Pancreas (tissue), 10 donors: Measurements from ENCODE around the gene RPTOR. TPM values are rescaled to one million over a fixed set of nuclear protein-coding genes. Genes with fewer than 3 reads are reported as not detected.

ENCODE experiments used
- ATAC-seq, 4 donors: fragments of 200-7000 bp; cut with Tn5 transposase; one replicate each; pipeline versions ENCODE4 v1.8.0 to v1.9.1; 2020; ENCODE audit warnings: mild to moderate bottlenecking in 4 of 4, moderate library complexity in 4 of 4
- DNase-seq, 6 donors: peaks; one replicate each; pipeline ENCODE4 v3.0.0-alpha.2; 2020
- FAIRE-seq: peaks from 2 replicates; lab custom pipeline; 2012; peaks lifted over from hg19 to GRCh38; lab: Jason Lieb, UNC
- H3K27ac ChIP-seq, 4 donors: fragments of 200-600 bp; sonication (generic); 1 replicate in 3 of 4; 2 replicates in 1 of 4; pipeline versions ENCODE4 v1.5.0 to v1.8.0; 2020
- H3K27me3 ChIP-seq, 4 donors: fragments of 200-600 bp; one replicate each; pipeline ENCODE4 v1.8.0; 2021
- H3K36me3 ChIP-seq, 3 donors: fragments of 200-600 bp; sonication (generic) in 1 of 3; one replicate each; pipeline versions ENCODE4 v1.5.0 to v1.8.0; 2020 to 2021
- H3K4me1 ChIP-seq, 3 donors: fragments of 200-600 bp; one replicate each; pipeline ENCODE4 v1.8.0; 2021
- H3K4me3 ChIP-seq, 4 donors: fragments of 200-600 bp; sonication (generic) in 2 of 4; one replicate each; pipeline versions ENCODE4 v1.5.0 to v1.8.0; 2020 to 2021
- H3K9me3 ChIP-seq, 4 donors: fragments of 200-600 bp; one replicate each; pipeline ENCODE4 v1.8.0; 2021
- WGBS, 2 donors: extraction: QIAGEN DNeasy Blood & Tissue Kit; methylation state at CpG; one replicate each; pipeline ENCODE4 v1.1.7; 2013; 5-methylcytosine and 5-hydroxymethylcytosine counted together
- intact Hi-C, 3 donors: fragments of 100-400 bp; cut with DNase I; formaldehyde crosslinking; loops; one replicate each; pipeline versions ENCODE4 v1.11.1 to v1.14.2; 2022
- polyA plus RNA-seq, 2 donors: library from polyadenylated mRNA; stranded (reverse); fragments of 200-250 nt; gene quantifications; one replicate each; pipeline ENCODE4 v1.2.3, GENCODE V29; 2013
- total RNA-seq, 6 donors: library from RNA; stranded (reverse); fragmentation: NEBNext Ultra II Directional in 4 of 6; extraction: Animal tissue kit (Norgen Biotek cat#: 25700) in 4 of 6; gene quantifications; one replicate each; pipeline versions ENCODE4 v1.2.1 to v1.2.4, GENCODE V29; 2021 to 2023
- TF ChIP-seq, protein P1 (sequence below), 4 donors: fragments of 200-600 bp; sonication (generic) in 3 of 4; IDR thresholded peaks; one replicate each; pipeline versions ENCODE4 v1.5.0 to v1.8.0; 2021; ENCODE audit warnings: antibody characterized with exemption in 4 of 4
- donor health status: healthy with polysubstance abuse.
- donor health status: DM: no; HTN: no; CAD: no; lungs with moderate emphysema.
- donor health status: DM: no; HTN: no; CAD: no.
- donor health status: control.
- donor health status: control.
- donor health status: Bipolar disorder and iron deficiency.
- donor health status: DM: yes; HTN: yes; CAD: no.
- donor health status: DM: no; HTN: no; CAD: no.
- donor health status: DM: no; HTN: no; CAD: no.
- donor health status: DM: yes; HTN: yes; CAD: no.

RPTOR gene
- total and polyA plus RNA-seq, 8 donors = 5.0 to 18.9 (median 13.2) TPM

DNA sequence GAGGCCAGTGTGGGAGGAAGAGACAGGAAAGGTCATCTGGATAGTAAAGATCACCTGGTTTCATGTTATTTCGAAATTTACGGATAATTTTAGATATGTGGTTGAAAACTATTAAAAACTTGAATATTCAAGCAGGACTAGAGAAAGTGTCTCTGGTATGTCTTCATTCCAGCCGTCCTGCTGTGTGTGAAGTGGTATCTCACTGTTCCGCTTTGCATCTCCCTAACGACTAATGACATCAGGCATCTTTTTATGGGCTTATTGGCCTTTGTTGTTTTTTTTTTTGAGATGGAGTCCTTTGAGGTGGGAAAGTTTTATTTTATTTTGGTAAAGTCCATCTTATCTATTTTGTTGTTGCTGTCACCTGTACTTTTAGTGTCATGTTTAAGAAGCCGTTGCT, 232.6 kb downstream of the RPTOR start:
- no peaks in the 10 kb centered on the region for H3K4me1 ChIP-seq
- DNase-seq = no peak

DNA sequence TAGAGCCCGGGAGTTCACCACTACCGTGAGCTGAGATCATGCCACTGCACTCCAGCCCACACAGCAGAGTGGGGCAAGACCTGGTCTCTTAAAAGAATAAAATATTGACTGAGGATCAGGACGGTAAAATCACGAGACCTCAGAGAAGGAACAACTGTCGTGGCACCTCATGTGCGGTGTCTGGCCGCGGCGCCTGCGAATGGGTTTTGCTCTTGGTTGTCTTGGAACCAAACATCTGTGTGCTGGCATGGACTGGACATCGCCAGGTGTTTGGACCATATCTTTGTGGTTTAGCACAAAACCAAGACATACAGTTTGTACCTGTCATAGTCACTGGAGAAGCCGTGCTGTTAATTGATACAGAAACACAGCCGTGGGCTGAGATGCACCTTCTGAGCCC, 234.1 kb downstream of the RPTOR start:
- Histone ChIP-seq H3K9me3 (no peaks in the 10 kb centered on the region), H3K27me3 (no peaks in the 10 kb centered on the region), H3K27ac (no peak overlapping the region), H3K4me1 (no peaks in the 10 kb centered on the region), H3K4me3 (no peak overlapping the region), H3K36me3 (no peaks in the 10 kb centered on the region)
- 94 to 96% methylated on average over 13 of the region's 13 CpGs for WGBS, 2 donors
- FAIRE-seq (no peak), ATAC-seq (no peak), DNase-seq (peak in 1 of 6 donors; percentile 20)
- intact Hi-C loops = no loop called here
- TF ChIP-seq, protein P1, sequence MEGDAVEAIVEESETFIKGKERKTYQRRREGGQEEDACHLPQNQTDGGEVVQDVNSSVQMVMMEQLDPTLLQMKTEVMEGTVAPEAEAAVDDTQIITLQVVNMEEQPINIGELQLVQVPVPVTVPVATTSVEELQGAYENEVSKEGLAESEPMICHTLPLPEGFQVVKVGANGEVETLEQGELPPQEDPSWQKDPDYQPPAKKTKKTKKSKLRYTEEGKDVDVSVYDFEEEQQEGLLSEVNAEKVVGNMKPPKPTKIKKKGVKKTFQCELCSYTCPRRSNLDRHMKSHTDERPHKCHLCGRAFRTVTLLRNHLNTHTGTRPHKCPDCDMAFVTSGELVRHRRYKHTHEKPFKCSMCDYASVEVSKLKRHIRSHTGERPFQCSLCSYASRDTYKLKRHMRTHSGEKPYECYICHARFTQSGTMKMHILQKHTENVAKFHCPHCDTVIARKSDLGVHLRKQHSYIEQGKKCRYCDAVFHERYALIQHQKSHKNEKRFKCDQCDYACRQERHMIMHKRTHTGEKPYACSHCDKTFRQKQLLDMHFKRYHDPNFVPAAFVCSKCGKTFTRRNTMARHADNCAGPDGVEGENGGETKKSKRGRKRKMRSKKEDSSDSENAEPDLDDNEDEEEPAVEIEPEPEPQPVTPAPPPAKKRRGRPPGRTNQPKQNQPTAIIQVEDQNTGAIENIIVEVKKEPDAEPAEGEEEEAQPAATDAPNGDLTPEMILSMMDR (IDR thresholded peaks at IDR 0.05) = no peak

More for the DNA sequence above, 232.6 kb downstream of the RPTOR start:
- 93 to 95% methylated on average over 6 of the region's 6 CpGs for WGBS, 2 donors
- intact Hi-C loops = no loop called here
- TF ChIP-seq, protein P1 (IDR thresholded peaks at IDR 0.05) = no peak
- no peaks in the 10 kb centered on the region for H3K27me3 ChIP-seq
- H3K27ac ChIP-seq = no peak overlapping the region
- FAIRE-seq (no peak), ATAC-seq (no peak)
- H3K9me3 ChIP-seq = no peaks in the 10 kb centered on the region
- H3K36me3 ChIP-seq = no peaks in the 10 kb centered on the region
- H3K4me3 ChIP-seq = no peak overlapping the region

DNA sequence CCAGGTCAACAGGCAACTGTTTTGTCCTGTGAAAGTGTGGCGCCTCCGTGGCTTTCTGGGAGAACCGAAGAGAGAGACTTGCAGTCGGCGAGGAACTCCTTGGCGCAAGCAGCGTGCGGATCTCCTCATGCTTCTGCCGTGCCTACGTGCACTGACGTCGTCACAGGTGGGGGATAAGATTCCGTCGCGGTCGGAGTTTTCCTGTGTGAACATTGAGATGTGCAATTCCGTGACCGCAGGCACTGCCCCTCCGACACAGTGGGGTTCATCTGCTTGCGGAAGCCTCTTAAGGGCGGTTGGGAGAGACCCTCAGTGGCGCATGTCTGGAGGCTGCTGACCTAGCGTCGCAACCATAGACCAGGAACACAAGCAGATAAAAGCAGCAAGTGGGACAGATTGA, 234.7 kb downstream of the RPTOR start:
- FAIRE-seq = no peak
- TF ChIP-seq, protein P1 (IDR thresholded peaks at IDR 0.05) = no peak
- no peaks in the 10 kb centered on the region for H3K4me1 ChIP-seq
- DNase-seq = peak in 1 of 6 donors; percentile 35
- no peaks in the 10 kb centered on the region for H3K9me3 ChIP-seq
- intact Hi-C loops = no loop called here
- WGBS, 2 donors = 96 to 97% methylated on average over 24 of the region's 24 CpGs
- no peaks in the 10 kb centered on the region for H3K27me3 ChIP-seq
- H3K27ac ChIP-seq = no peak overlapping the region
- H3K36me3 ChIP-seq = no peaks in the 10 kb centered on the region
- no peak for ATAC-seq
- H3K4me3 ChIP-seq = no peak overlapping the region

DNA sequence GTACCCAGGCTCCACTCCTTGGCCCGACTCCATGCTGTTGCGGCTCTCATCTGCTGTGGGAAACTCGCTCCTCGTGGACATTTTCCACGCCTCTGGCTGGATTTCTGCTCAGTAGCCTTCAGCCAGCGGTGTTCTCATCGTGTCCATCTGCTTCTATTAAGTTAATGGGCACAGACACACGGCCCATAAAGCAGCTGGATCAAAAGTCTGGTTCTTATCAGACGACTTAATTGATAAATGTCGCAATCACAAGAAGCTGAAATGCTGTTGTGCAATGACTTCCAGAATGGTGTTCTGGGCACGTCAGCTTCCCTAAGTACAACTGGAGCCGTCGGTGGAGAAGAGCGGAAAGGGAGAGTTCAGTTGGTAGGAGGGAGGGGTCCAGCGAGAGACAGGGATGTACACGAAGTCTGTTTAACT, 235.3 kb downstream of the RPTOR start:
- intact Hi-C loops = no loop called here
- H3K4me1 ChIP-seq = no peaks in the 10 kb centered on the region
- FAIRE-seq = no peak
- no peaks in the 10 kb centered on the region for H3K9me3 ChIP-seq
- ATAC-seq = peak in 3 of 4 donors; percentile 30 to 45 (median 45)
- no peaks in the 10 kb centered on the region for H3K36me3 ChIP-seq
- WGBS, 2 donors = 67 to 69% methylated on average over 16 of the region's 16 CpGs
- TF ChIP-seq, protein P1 (IDR thresholded peaks at IDR 0.05) = no peak
- H3K4me3 ChIP-seq = no peak overlapping the region
- no peaks in the 10 kb centered on the region for H3K27me3 ChIP-seq
- DNase-seq = peak in 1 of 6 donors; percentile 27
- no peak overlapping the region for H3K27ac ChIP-seq

DNA sequence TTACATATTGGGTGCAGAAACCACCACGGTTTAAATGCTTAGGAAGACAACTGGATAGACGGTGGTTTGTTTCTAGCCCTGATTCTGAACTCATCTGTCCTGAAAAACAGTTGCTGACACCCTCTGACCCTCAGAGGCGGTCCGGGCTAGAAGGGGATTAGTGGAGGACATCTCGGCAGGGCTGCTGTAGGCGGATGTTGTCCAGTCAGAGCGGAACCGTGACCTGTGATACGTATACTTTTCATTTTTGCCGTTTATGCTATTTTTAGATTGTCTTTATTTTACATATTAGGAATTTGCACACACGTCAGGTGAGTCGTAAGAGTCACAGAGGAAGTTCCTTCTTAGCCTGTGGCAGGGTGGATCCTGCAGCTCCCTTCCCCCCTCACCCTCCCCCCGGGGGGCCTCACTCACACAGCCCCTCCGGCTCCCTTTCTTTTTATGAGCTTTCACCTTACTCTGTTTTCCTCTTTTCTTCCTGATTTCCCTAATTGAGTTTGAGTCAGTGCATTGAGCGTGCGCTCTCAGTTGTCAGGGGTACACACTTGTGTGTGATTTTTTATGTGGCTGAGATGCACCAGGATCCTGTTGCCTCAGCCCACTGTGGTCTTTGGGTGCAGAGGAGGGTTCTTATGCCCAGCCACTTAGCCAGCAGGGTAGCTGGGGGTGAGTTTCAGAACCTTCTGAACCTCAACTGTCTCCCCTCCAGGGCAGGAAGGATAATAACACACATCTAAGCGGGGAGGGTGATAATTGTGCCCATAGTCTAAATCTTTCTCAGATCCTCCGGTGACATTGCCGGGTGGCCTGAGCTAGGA, 236.0 kb downstream of the RPTOR start:
- FAIRE-seq (no peak), DNase-seq (peak in 1 of 6 donors; percentile 37), ATAC-seq (peak in 2 of 4 donors; percentile 28 to 50)
- intact Hi-C loops = no loop called here
- H3K4me3 ChIP-seq = no peak overlapping the region
- no peaks in the 10 kb centered on the region for H3K4me1 ChIP-seq
- H3K36me3 ChIP-seq = no peaks in the 10 kb centered on the region
- TF ChIP-seq, protein P1 (IDR thresholded peaks at IDR 0.05) = no peak
- 85 to 86% methylated on average over 19 of the region's 19 CpGs for WGBS, 2 donors
- H3K9me3 ChIP-seq = no peaks in the 10 kb centered on the region
- no peak overlapping the region for H3K27ac ChIP-seq
- H3K27me3 ChIP-seq = no peaks in the 10 kb centered on the region
